WERI-Rb-1 (cell line): Measurements from ENCODE around the gene TM9SF3.
A peak's percentile ranks its signal among the peaks of the same experiment; 100 is the strongest.

ENCODE experiments used
- DNase-seq: peaks from one replicate; pipeline ENCODE4 v3.0.0-alpha.2; 2020
- H3K27ac ChIP-seq: fragments of 250-450 bp; sonication (Bioruptor Pico); 2 replicates; pipeline ENCODE4 v1.5.1; 2020; ENCODE audit warnings: mild to moderate bottlenecking, moderate library complexity
- H3K27me3 ChIP-seq: fragments of 250-450 bp; sonication (Bioruptor Pico); 2 replicates; pipeline ENCODE4 v1.5.1; 2021; ENCODE audit warnings: mild to moderate bottlenecking, low read depth, moderate library complexity; ENCODE audit not compliant: insufficient read depth, severe bottlenecking
- H3K36me3 ChIP-seq: fragments of 250-450 bp; sonication (Bioruptor Pico); 2 replicates; pipeline ENCODE4 v1.5.1; 2020; ENCODE audit warnings: mild to moderate bottlenecking, moderate library complexity
- H3K4me3 ChIP-seq: 2 replicates; pipeline ENCODE4 v1.5.1; 2011; ENCODE audit warnings: low read depth, mild to moderate bottlenecking, control low read depth, low read length
- H3K9me3 ChIP-seq: fragments of 250-450 bp; sonication (Bioruptor Pico); 2 replicates; pipeline ENCODE4 v1.5.1; 2021; ENCODE audit warnings: mild to moderate bottlenecking, moderate library complexity; ENCODE audit not compliant: severe bottlenecking
- CTCF ChIP-seq: IDR thresholded peaks from 2 replicates; pipeline ENCODE4 v1.5.1; 2011; ENCODE audit warnings: low read depth, mild to moderate bottlenecking, control low read depth, inconsistent platforms, low read length

The TM9SF3 gene

GRCh38 chr10:96596422-96597407 lies 9.9 kb upstream of the TM9SF3 start:
- Histone ChIP-seq H3K27me3 (no peaks in the 10 kb centered on the region), H3K4me3 (no peak overlapping the region), H3K36me3 (no peaks in the 10 kb centered on the region), H3K27ac (no peak overlapping the region), H3K9me3 (no peaks in the 10 kb centered on the region)
- DNase-seq = no peak
- TF ChIP-seq CTCF = no peak

GRCh38 chr10:96595741-96596140 lies 8.9 kb upstream of the TM9SF3 start:
- Histone ChIP-seq H3K4me3 (no peak overlapping the region), H3K27ac (no peak overlapping the region), H3K36me3 (no peaks in the 10 kb centered on the region), H3K27me3 (no peaks in the 10 kb centered on the region), H3K9me3 (no peaks in the 10 kb centered on the region)
- no peak for TF ChIP-seq CTCF
- DNase-seq = no peak

GRCh38 chr10:96591946-96592345 lies 5.1 kb upstream of the TM9SF3 start:
- TF ChIP-seq CTCF = no peak
- Histone ChIP-seq H3K36me3 (no peaks in the 10 kb centered on the region), H3K27me3 (no peaks in the 10 kb centered on the region), H3K9me3 (no peaks in the 10 kb centered on the region), H3K4me3 (no peak overlapping the region), H3K27ac (no peak overlapping the region)
- DNase-seq = no peak

GRCh38 chr10:96588616-96589419 lies 2.0 kb upstream of the TM9SF3 start:
- DNase-seq = no peak
- Histone ChIP-seq H3K9me3 (no peaks in the 10 kb centered on the region), H3K36me3 (peaks cover 8% of the 10 kb centered on the region), H3K27ac (no peak overlapping the region), H3K27me3 (no peaks in the 10 kb centered on the region), H3K4me3 (no peak overlapping the region)
- no peak for TF ChIP-seq CTCF

- H3K4me3 ChIP-seq = peak overlapping the region; percentile 80
- H3K36me3 ChIP-seq = peaks cover 11% of the 10 kb centered on the region
- H3K27ac ChIP-seq = peak overlapping the region; percentile 97
- DNase-seq = no peak
- no peaks in the 10 kb centered on the region for H3K27me3 ChIP-seq
- no peak for TF ChIP-seq CTCF
- H3K9me3 ChIP-seq = no peaks in the 10 kb centered on the region
Observed at GRCh38 chr10:96588060-96588554, 1.3 kb upstream of the TM9SF3 start.
